Mammary epithelial cell (primary cell): ENCODE data around the gene CNEP1R1.

Experiments
- EZH2 ChIP-seq: IDR thresholded peaks from 2 replicates; pipeline ENCODE4 v1.6.1; 2012; ENCODE audit warnings: low read length, inconsistent platforms, borderline replicate concordance
- TF ChIP-seq, protein P1 (sequence below), 2 donors: IDR thresholded peaks in 1 of 2; conservative IDR thresholded peaks in 1 of 2; 2 replicates each; pipeline ENCODE4 v1.5.1; 2011 to 2012; ENCODE audit warnings: inconsistent platforms in 2 of 2, low read length in 2 of 2, mild to moderate bottlenecking in 2 of 2, control low read depth in 1 of 2, low read depth in 1 of 2; ENCODE audit not compliant: insufficient read depth in 1 of 2; ENCODE audit errors: extremely low read depth in 1 of 2

DNA sequence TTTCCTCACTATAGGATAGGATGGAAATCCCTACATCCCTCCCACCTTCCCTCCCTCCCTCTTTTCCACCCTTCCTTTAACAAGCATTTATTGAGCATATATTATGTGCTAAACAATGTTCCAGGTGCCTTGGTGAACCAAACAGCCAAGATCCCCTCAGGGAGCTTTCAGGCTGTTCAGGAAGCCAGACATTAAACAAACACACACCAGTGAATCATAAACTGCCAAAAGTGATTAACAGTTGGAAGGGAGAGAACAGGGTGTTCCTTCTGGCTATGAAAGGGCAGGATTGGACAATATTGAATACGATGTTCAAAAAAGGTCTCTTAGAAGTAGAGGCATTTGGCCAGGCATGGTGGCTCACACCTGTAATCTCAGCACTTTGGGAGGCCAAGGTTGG lies 22.8 kb upstream of the CNEP1R1 start:
- TF ChIP-seq, protein P1, sequence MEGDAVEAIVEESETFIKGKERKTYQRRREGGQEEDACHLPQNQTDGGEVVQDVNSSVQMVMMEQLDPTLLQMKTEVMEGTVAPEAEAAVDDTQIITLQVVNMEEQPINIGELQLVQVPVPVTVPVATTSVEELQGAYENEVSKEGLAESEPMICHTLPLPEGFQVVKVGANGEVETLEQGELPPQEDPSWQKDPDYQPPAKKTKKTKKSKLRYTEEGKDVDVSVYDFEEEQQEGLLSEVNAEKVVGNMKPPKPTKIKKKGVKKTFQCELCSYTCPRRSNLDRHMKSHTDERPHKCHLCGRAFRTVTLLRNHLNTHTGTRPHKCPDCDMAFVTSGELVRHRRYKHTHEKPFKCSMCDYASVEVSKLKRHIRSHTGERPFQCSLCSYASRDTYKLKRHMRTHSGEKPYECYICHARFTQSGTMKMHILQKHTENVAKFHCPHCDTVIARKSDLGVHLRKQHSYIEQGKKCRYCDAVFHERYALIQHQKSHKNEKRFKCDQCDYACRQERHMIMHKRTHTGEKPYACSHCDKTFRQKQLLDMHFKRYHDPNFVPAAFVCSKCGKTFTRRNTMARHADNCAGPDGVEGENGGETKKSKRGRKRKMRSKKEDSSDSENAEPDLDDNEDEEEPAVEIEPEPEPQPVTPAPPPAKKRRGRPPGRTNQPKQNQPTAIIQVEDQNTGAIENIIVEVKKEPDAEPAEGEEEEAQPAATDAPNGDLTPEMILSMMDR (conservative IDR thresholded peaks at IDR 0.05 in 1 of 2, IDR thresholded peaks at IDR 0.05 in 1 of 2; ENCODE audit: extremely low read depth in 1 of 2, insufficient read depth in 1 of 2, low read depth in 1 of 2, low read length in 2 of 2) = no peak
- TF ChIP-seq EZH2 = no peak
